ENCODE data around the gene MED16.
"Not testable (repeated sequence)": the region's sequence is repeated elsewhere in the genome, so short reads cannot be mapped to it uniquely, and the experiment has no call there.

The MED16 gene

DNA sequence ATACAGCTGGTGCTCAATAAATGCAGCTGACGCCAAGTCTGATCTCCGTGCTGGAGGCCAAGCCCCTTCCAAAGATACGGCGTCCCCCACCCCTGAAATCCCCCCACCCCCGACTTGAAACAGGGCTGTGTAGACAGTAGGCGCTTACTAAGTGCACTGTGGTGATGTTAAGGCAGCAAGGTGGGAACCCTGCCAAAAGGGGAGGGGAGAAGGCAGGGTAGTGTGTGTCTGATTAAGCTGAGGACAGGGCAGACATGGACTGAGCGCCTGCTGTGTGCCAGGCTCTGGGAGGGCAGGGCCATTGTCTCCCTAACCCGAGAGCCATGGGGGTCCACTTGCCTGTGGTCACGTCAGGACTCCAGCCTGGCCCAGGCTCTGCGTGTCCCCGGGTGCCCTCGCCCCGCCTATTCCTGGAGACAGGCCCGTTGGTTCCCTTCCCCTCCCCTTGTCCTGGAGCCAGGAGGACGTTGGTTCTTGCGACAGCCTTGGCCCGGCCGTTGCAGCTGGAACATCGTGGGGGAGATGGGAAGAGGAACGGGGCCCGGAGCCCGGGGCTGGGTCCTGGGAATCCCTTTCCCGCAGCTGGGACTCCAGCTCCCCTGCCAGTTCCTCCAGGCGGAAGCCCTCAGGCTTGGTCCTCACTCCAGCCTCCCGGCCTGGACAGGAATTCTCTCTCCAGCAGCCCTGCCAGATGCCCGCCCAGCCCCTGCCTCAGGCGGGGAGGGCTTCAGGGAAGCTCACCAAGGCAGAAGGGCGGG lies 42.6 kb downstream of the MED16 start:
- Histone ChIP-seq H3K4me1 (ENCODE audit: control insufficient read depth, low read depth, low read length) (no peaks in the 10 kb centered on the region), H3K9ac (ENCODE audit: low read length) (no peak overlapping the region), H3K36me3 (ENCODE audit: control insufficient read depth, low read depth, low read length) (no peaks in the 10 kb centered on the region), H3K27ac (ENCODE audit: low read length) (no peak overlapping the region), H3K9me3 (ENCODE audit: control insufficient read depth, low read depth, low read length) (no peaks in the 10 kb centered on the region), H3K27me3 (ENCODE audit: control insufficient read depth, insufficient read depth, low read length) (no peaks in the 10 kb centered on the region), H3K4me3 (ENCODE audit: low read length) (no peak overlapping the region)

DNA sequence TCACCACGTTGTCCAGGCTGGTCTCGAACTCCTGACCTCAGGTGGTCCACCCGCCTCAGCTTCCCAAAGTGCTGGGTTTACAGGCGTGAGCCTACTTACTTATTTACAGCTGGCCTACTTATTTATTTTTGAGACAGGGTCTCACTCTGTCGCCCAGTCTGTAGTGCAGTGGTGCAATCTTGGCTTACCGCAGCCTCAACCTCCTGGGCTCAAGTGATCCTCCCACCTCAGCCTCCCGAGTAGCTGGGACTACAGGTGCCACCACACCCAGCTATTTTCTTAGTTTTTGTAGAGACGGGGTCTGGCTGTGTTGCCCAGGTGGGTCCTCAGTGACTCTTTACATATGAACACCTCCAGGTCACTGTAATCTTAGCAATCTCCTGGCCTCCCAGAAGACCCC lies 43.8 kb downstream of the MED16 start:
- H3K9ac ChIP-seq (ENCODE audit: low read length); H3K4me3 ChIP-seq (ENCODE audit: low read length); H3K4me1 ChIP-seq (ENCODE audit: control insufficient read depth, low read depth, low read length); H3K27me3 ChIP-seq (ENCODE audit: control insufficient read depth, insufficient read depth, low read length); H3K9me3 ChIP-seq (ENCODE audit: control insufficient read depth, low read depth, low read length); H3K36me3 ChIP-seq (ENCODE audit: control insufficient read depth, low read depth, low read length); H3K27ac ChIP-seq (ENCODE audit: low read length): not testable (repeated sequence)

DNA sequence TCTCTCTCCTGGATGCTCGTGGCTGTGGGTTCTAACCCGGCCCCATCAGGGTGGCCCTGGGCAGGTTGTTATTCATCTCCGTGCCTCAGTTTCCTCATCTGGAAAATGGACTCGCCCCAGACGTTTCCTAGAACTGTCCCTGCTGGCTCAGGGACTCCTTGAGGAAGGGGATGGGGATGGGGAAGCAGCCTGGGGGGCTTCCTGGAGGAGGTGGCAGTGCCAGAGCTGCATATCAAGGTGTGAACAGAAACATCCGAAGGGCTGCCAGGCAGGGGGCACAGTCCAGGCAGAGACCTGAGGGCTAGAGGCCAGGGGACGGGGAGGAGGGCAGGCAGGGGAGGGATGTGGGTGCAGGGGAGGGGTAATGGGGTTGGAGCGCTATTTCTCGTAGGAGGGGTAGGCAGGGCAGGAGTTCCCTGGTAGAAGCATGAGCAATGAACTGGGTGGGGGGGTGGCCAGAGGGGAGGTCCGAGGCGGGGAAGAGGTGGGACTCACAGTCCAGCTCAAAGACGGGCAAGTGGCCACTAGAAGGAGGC lies 44.5 kb downstream of the MED16 start:
- H3K27me3 ChIP-seq (ENCODE audit: control insufficient read depth, insufficient read depth, low read length) = peaks cover 11% of the 10 kb centered on the region
- no peak overlapping the region for H3K27ac ChIP-seq (ENCODE audit: low read length)
- no peaks in the 10 kb centered on the region for H3K4me1 ChIP-seq (ENCODE audit: control insufficient read depth, low read depth, low read length)
- H3K36me3 ChIP-seq (ENCODE audit: control insufficient read depth, low read depth, low read length) = no peaks in the 10 kb centered on the region
- H3K9me3 ChIP-seq (ENCODE audit: control insufficient read depth, low read depth, low read length) = no peaks in the 10 kb centered on the region
- H3K9ac ChIP-seq (ENCODE audit: low read length) = no peak overlapping the region
- H3K4me3 ChIP-seq (ENCODE audit: low read length) = no peak overlapping the region

DNA sequence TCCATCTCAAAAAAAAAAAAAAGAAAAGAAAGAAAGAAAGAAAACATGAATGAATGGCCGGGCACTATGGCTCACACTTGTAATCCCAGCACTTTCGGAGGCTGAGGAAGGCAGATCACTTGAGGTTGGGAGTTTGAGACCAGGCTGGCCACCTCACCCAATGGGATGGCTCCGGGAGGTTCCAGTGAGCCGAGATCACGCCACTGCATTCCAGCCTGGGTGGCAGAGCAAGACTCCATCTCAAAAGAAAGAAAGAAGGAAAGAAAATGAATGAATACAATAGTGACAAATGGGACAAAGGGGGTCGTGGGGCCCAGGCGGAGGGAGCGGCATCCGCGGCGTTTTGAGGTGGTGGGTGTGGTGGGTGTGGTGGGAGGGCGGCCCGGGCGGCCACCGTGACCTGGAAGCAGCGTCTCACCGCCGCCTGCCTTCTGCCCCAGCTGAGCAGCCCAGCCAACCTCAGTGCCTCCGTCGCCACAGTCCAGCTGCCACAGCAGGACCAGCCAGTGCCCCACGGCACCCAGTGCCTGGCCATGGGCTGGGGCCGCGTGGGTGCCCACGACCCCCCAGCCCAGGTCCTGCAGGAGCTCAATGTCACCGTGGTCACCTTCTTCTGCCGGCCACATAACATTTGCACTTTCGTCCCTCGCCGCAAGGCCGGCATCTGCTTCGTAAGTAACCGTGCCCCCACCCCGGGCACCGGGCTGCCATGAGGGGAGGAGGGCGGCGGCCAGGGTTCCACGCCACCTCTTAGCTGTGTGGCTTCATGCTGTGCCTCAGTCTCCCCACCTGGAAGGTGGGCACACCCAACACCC lies 47.1 kb downstream of the MED16 start:
- H3K36me3 ChIP-seq (ENCODE audit: control insufficient read depth, low read depth, low read length) = no peaks in the 10 kb centered on the region
- no peak overlapping the region for H3K27ac ChIP-seq (ENCODE audit: low read length)
- H3K4me3 ChIP-seq (ENCODE audit: low read length) = no peak overlapping the region
- no peaks in the 10 kb centered on the region for H3K9me3 ChIP-seq (ENCODE audit: control insufficient read depth, low read depth, low read length)
- H3K27me3 ChIP-seq (ENCODE audit: control insufficient read depth, insufficient read depth, low read length) = peaks cover 21% of the 10 kb centered on the region
- no peak overlapping the region for H3K9ac ChIP-seq (ENCODE audit: low read length)
- H3K4me1 ChIP-seq (ENCODE audit: control insufficient read depth, low read depth, low read length) = no peaks in the 10 kb centered on the region

DNA sequence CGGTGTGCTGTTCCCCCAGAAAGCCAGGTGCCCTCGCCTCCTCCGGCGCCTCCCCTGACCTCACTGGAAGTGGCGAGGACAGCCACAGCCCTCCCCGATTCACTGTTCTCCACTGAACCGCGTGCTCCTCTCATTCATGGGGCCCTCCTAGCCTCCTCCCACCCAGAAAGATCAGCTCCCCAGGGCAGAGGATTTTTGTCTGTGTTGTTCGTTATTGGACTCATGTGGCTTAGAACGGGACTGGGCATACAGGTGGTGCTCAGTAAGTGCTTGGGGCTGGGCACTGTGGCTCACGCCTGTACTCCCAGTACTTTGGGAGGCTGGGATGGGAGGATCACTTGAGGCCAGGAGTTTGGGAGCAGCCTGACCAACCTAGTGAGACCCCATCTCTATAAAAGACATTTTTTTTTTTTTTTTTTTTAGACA lies 48.4 kb downstream of the MED16 start:
- H3K9me3 ChIP-seq (ENCODE audit: control insufficient read depth, low read depth, low read length) = no peaks in the 10 kb centered on the region
- H3K36me3 ChIP-seq (ENCODE audit: control insufficient read depth, low read depth, low read length) = no peaks in the 10 kb centered on the region
- no peak overlapping the region for H3K27ac ChIP-seq (ENCODE audit: low read length)
- H3K9ac ChIP-seq (ENCODE audit: low read length) = no peak overlapping the region
- peaks cover 21% of the 10 kb centered on the region for H3K27me3 ChIP-seq (ENCODE audit: control insufficient read depth, insufficient read depth, low read length)
- no peaks in the 10 kb centered on the region for H3K4me1 ChIP-seq (ENCODE audit: control insufficient read depth, low read depth, low read length)
- H3K4me3 ChIP-seq (ENCODE audit: low read length) = no peak overlapping the region

DNA sequence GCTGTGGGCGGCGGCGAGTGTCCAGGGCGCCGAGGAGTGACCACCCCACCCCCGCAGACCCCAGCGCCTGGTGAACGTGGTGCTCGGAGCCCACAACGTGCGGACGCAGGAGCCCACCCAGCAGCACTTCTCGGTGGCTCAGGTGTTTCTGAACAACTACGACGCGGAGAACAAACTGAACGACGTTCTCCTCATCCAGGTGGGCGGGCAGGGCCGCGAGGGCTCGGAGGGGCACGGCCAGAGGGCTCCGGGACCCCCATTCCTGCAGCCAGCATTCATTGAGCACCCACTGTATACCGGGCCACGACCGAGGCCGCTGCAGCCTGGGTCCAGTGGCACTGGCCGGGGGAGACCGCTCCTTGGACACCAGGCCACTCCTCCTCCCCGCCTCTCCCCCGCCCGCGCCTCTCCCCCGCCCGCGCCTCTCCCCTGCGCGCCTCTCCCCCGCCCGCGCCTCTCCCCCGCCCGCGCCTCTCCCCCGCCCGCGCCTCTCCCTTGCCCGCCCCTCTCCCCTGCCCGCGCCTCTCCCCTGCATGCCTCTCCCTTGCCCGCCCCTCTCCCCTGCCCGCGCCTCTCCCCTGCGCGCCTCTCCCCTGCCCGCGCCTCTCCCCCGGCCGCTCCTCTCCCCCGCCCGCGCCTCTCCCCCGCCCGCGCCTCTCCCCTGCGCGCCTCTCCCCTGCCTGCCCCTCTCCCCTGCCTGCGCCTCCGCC lies 49.0 kb downstream of the MED16 start:
- Histone ChIP-seq H3K4me1 (ENCODE audit: control insufficient read depth, low read depth, low read length) (no peaks in the 10 kb centered on the region), H3K9ac (ENCODE audit: low read length) (no peak overlapping the region), H3K4me3 (ENCODE audit: low read length) (no peak overlapping the region)

DNA sequence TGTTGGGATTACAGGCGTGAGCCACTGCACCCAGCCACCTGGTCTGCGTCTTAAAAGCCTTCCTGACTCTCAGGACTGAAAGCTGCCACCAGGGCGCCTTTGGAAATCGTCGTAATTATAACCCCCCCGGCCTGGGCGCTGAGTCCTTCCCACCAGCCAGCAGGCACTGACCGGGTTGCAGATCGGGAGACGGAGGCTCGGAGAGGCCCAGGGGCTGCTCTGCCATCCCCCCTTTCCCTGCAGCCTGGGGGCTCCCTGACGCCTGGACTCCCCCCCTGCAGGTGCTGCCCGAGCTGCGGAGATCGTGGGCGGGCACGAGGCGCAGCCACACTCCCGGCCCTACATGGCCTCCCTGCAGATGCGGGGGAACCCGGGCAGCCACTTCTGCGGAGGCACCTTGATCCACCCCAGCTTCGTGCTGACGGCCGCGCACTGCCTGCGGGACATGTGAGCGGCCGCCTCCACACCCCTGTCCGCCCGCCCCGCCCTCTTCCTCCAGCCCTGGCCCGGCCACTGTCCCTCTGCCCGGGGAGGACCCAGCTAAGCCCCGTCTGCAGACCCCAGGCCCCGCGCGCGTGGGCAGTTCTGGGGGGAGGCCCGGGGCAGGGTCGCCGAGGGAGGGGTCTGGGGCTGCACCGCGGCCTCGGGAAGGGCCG lies 49.7 kb downstream of the MED16 start:
- H3K27me3 ChIP-seq (ENCODE audit: control insufficient read depth, insufficient read depth, low read length) = peaks cover 21% of the 10 kb centered on the region
- no peak overlapping the region for H3K9ac ChIP-seq (ENCODE audit: low read length)
- no peaks in the 10 kb centered on the region for H3K4me1 ChIP-seq (ENCODE audit: control insufficient read depth, low read depth, low read length)
- no peak overlapping the region for H3K27ac ChIP-seq (ENCODE audit: low read length)
- no peak overlapping the region for H3K4me3 ChIP-seq (ENCODE audit: low read length)
- H3K36me3 ChIP-seq (ENCODE audit: control insufficient read depth, low read depth, low read length) = no peaks in the 10 kb centered on the region
- no peaks in the 10 kb centered on the region for H3K9me3 ChIP-seq (ENCODE audit: control insufficient read depth, low read depth, low read length)

More for the DNA sequence above, 49.0 kb downstream of the MED16 start:
- Histone ChIP-seq H3K9me3 (ENCODE audit: control insufficient read depth, low read depth, low read length) (no peaks in the 10 kb centered on the region), H3K36me3 (ENCODE audit: control insufficient read depth, low read depth, low read length) (no peaks in the 10 kb centered on the region), H3K27ac (ENCODE audit: low read length) (no peak overlapping the region), H3K27me3 (ENCODE audit: control insufficient read depth, insufficient read depth, low read length) (peaks cover 21% of the 10 kb centered on the region)

DNA sequence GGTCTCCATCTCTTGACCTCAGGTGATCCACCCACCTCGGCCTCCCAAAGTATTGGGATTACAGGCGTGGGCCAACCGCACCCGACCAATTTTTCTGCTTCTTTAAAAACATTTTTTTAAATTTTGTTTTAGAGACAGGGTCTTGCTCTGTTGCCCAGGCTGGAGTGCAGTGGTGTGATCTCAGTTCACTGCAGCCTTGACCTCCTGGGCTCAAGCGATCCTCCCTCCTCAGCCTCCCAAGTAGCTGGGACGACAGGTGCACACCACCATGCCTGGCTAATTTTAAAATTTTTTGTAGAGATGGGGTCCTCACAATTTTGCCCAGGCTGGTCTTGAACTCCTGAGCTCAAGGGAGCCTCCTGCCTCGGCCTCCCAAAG lies 50.2 kb downstream of the MED16 start:
- not testable (repeated sequence) for H3K27ac ChIP-seq (ENCODE audit: low read length); H3K4me3 ChIP-seq (ENCODE audit: low read length)

DNA sequence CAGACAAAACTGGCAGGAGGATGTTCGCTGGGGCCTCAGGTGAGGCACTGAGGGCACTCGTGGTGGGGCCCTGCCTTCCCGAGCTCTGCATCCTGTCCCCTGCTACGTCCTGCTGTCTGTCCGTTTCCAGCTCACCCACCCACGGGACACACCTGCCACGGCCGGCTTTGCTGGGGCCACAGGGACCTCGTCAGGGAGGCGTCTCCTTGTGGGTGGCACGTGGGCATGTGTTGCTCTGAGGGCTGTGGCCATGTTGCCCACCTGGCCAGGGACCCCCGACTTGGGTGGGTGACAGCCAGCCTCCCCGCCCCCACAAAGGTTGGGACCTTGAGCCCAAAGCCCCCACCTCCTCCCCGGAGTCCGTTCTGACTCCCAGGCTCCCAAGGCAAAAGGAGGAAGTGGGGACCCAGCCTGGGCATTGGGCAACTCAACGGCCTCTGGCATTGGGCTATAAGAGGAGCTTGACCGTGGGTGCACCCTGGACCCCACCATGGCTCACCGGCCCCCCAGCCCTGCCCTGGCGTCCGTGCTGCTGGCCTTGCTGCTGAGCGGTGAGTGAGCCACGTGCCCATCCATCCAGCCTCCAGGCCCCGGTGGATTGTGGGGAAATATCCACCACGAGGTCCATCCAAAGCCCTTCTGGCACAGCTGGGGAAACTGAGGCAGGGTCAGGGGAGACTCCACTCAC lies 52.3 kb downstream of the MED16 start, which contains the start of gene PRTN3:
TSS of gene PRTN3 (plus strand) at position 481 of the 688 bp plus-strand sequence. CDS start at position 491, 10 bp downstream.
- H3K27me3 ChIP-seq (ENCODE audit: control insufficient read depth, insufficient read depth, low read length) = peaks cover 21% of the 10 kb centered on the region
- no peaks in the 10 kb centered on the region for H3K9me3 ChIP-seq (ENCODE audit: control insufficient read depth, low read depth, low read length)
- H3K27ac ChIP-seq (ENCODE audit: low read length) = no peak within 1 kb of the TSS
- no peaks in the 10 kb centered on the region for H3K4me1 ChIP-seq (ENCODE audit: control insufficient read depth, low read depth, low read length)
- no peak within 1 kb of the TSS for H3K9ac ChIP-seq (ENCODE audit: low read length)
- no peak within 1 kb of the TSS for H3K4me3 ChIP-seq (ENCODE audit: low read length)
- H3K36me3 ChIP-seq (ENCODE audit: control insufficient read depth, low read depth, low read length) = no peaks in the 10 kb centered on the region

More for the DNA sequence above, 50.2 kb downstream of the MED16 start:
- not testable (repeated sequence) for H3K9me3 ChIP-seq (ENCODE audit: control insufficient read depth, low read depth, low read length); H3K36me3 ChIP-seq (ENCODE audit: control insufficient read depth, low read depth, low read length); H3K9ac ChIP-seq (ENCODE audit: low read length); H3K4me1 ChIP-seq (ENCODE audit: control insufficient read depth, low read depth, low read length)
- H3K27me3 ChIP-seq (ENCODE audit: control insufficient read depth, insufficient read depth, low read length) = peaks cover 21% of the 10 kb centered on the region

DNA sequence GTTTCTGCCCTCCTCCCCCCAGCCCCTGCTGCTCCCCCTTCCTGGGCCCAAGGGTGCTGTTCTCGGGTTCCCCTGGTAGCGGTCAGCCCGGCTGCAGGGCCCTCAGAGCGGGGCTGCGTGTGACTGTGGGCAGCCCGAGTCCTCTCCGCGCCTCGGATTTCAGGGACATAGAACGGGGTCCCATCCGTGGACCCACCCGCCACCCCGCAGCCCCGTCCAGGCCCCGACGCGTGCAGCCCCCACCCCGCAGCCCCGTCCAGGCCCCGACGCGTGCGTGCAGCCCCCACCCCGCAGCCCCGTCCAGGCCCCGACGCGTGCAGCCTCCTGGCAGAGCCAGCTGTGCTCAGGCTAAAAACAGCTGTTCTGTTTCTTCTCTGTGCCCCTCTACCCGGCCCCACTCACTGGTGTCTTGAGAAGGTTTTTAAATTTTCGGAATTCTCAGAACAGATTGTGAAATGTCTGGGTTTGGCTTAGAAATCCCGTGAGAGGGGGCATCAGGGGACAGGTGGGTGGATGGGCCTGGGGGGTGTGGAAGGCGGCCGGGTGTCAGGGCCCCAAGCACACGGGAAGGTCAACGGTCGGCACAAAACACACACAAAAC lies 57.7 kb downstream of the MED16 start:
- Histone ChIP-seq H3K27me3 (ENCODE audit: control insufficient read depth, insufficient read depth, low read length) (no peaks in the 10 kb centered on the region), H3K27ac (ENCODE audit: low read length) (no peak overlapping the region), H3K36me3 (ENCODE audit: control insufficient read depth, low read depth, low read length) (no peaks in the 10 kb centered on the region), H3K9ac (ENCODE audit: low read length) (no peak overlapping the region), H3K4me1 (ENCODE audit: control insufficient read depth, low read depth, low read length) (no peaks in the 10 kb centered on the region), H3K9me3 (ENCODE audit: control insufficient read depth, low read depth, low read length) (no peaks in the 10 kb centered on the region), H3K4me3 (ENCODE audit: low read length) (no peak overlapping the region)
